HG02678 (cell line): Measurements from ENCODE around the gene IMMP2L.

ENCODE experiments used
- ATAC-seq: cut with Tn5 transposase; IDR thresholded peaks from one replicate; pipeline ENCODE4 v1.9.1; 2021; ENCODE audit warnings: mild to moderate bottlenecking, moderate library complexity; ENCODE audit not compliant: unreplicated experiment

The IMMP2L gene

DNA sequence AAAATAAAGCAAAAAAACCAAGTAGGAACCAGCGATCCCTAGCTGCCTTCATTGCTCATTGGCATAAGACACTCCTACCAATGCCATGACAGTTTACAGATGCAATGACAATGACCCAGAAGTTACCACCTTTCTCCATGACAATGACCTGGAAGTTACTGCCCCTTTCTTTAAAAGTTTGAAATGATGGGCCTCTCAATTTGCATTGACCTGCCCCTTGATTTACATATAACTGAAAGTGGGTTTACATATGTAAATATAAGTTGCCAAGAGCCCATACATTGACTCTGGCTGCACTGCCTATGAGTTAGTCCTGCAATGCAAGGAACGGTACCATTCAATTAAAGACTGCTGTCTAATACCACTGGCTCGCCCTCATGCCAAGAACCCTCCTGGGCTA, 712.1 kb downstream of the IMMP2L start:
- ATAC-seq = no peak

DNA sequence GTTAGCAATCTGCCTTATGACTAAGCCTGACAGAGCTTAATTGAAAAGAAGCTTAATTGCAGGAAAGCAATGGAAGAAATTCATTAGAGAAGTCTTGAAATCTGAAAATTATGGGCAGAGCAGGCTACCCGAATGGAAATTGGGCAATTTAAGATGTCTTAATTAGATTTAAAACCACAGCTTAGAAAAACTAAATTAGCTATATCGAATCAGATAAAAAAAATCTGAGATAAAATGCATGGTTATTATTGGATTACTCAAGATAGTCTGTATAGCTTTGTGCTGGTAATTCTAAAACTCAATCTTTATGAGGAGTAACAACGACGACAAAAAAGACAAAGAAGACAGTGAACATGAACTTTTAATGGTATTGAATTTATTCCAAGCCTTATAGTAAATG, 719.5 kb downstream of the IMMP2L start:
- no peak for ATAC-seq

DNA sequence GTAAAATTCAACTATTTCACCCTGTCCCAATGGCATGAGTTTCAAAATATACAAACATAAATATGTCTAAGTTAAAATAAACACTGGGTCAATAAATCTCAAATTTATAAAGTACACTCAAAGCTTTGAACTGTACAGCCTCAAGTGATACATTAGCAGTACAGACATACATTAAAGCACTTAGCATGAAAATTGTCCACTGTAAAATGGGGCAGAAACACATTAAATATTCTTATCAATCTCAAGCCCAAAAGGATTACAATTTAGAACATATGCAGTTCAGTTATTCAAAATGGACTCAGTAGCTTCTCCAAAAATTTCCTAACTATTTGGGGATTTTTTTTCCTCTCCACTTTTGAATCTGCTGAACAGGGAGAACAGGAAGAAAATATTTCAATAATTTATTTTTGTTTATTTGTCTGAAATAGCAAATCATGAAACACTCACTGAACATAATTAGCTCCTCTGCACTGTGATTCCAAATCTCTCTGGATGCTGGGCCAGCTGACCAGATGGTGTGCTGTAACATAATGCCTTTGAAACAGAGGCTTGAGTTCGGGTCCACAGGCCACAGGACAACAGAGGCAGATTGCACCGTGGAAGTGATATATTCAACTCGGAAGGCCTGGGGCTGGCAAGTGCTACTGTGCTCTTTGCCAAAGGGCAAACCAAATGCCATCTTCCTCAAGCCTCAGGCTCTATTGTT, 720.3 kb downstream of the IMMP2L start:
- no peak for ATAC-seq

DNA sequence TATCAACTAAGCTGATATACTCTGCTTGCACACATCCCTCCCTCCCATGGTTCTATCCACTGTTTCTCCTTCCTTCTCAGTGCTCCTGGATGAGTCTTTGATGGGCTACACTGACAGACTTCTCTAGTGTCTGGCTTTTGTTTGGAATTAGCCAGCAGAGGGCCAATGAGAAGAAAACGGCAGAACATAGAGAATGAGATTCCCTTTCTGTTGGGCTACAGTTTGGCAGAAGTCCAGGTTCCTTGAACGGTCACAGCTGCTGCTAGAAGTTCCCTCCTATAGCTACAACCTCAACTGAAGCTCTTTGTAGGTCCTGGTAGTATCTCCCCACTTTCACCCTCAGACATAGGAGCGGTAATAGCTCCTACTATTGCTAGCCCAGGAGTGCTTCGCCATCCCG, 722.4 kb downstream of the IMMP2L start:
- ATAC-seq = no peak

DNA sequence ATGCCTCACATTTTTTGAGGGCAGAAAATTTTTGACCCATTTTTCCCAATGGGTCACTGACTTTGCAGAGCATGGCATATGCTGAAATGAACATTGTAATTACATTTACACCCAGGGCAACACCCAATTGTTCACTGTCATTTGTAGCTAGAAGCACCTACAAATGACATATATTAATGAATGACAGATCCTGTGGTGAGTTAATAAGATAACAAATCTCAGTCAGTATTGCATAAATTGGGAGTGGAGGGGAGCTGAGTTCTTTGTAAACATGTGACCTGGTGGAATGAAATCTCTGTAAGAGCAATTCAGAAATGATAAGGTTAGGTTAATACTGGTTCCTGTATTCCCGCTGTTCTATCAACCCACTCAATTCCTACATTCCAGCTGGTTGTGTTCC, 726.4 kb downstream of the IMMP2L start:
- ATAC-seq = no peak

DNA sequence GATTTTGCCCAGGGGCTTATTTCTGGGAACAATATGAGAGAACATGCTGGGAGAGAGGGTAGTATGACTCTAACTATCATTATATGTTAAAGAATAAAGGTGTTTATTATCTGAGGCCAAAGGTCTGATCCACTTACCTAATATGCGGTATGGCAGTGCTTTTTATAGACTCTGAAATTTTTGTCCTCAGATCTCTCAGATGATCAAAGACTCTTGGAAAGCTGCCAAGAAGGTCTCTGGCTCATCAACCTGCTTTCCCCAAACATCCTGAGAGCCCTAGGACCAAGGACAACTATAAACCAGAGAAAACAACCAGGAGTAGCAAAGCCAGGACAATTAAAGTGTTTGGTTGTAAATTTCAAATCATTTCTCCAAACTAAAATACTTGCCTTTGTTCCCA, 727.1 kb downstream of the IMMP2L start:
- no peak for ATAC-seq

DNA sequence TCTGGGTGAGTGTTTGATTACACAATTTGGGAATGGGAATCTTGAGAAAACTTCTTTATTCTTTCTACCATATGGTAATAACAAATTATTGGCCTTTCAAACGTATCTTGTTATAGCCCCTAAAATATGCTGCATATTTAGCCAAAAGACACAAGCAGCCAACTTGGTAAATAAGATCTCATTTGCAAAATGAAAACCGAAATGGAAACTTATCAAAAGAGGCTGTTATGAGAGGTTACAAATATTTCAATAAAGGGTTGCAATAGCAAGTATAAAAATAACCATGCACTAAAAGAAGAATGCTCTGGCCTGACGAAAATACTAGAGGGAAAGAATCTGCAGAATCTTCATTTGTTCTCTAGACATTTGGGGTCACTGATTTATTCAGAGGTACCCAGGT, 730.9 kb downstream of the IMMP2L start:
- ATAC-seq = no peak

DNA sequence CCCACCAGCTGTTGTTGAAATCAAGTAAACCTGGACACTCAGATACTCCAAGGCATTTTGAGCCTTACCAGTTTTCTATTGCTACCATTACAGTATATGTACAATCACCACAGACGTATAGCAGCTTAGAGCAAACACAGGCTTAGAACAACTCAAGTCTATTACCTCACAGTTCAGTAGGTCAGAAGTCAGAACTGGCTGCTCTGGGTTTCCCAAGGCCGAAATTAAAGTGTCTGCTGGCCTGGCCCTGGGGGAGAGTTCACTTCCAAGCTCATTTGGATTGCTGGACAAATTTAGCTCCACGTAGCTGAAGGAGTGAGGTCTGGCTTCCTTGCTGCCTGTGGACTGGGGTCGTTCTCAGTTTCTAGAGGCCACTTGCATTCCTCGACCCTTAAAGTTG, 731.5 kb downstream of the IMMP2L start:
- ATAC-seq = no peak

DNA sequence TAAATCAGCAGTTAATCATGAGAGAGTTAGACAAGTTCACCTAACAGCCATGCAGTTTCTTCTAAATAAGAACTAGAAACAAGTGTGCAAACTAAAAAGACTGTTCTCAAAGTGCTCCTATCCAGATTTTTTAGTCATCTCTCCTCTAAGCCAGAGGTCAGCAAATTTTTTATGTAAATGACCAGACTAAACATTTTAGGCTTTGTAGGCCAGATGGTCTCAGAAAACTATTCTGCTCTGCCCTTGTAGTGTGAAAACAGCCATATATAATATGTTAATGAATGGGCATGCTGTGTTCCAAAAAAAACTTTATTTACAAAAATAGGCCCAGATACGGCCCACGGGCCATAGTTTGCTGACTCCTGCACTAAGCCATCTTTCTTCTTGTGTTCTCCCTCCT, 734.4 kb downstream of the IMMP2L start:
- ATAC-seq = no peak

DNA sequence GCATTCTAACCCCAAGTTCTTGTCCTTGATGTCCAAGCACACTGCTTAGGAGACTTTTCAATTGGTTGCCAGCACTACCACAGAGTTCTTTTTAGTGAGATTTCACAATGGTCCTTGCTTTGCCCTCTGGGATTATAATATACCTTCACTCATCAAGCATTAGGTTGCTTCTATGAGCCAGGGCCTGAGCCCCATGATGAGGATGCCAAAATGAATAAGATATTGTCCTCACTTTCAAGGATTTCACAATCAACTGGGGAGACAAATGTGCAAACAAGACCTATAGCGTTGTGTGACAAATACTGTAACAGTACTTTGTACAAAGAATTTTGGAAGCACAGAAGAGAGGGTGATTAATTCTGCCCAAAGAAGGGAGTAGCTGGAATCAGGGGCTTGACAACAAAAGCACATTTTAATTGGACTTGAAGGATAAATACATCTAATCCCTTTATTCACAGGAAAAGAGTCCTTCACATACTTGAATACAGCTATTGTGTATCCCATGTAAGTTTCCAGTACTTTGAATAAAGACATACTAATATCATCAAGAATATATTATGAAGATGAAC, 734.9 kb downstream of the IMMP2L start:
- ATAC-seq = no peak

DNA sequence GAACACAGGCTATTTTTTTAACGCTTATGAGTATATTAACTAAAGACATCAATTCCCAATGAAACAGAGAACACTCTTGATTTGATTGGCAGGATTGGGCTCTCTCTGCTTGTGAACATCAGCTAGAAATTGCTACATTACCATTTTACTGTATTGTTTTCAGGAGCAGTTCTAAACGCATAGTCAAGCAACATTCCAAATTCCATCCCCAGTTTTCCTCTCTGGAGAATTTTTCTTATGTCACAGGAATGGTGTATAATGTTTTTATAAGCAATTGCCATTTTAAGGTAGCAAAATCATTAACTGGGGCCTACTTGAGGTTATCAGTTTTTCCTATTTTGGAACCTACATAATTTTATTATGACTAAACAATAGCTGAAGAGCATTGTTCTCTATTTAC, 748.3 kb downstream of the IMMP2L start:
- no peak for ATAC-seq

DNA sequence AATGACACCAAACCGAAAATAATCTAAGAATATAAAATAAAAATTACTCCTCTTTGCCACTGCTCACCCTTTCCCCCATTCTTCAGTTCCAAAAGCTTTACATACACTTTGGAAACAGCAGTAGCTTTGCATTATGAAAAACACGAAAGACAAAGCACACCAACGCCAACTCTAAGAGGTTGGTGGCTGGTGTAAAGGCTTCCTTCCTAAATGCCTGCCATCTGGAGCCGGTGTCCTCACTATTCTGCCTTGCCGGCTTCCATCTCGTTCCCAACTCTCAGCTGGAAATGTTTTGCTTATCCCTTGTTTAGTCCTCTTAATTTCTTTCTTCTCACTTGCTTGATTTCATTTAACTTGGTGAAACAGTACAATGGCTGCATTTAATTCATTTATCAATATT, 752.5 kb downstream of the IMMP2L start:
- ATAC-seq = no peak

DNA sequence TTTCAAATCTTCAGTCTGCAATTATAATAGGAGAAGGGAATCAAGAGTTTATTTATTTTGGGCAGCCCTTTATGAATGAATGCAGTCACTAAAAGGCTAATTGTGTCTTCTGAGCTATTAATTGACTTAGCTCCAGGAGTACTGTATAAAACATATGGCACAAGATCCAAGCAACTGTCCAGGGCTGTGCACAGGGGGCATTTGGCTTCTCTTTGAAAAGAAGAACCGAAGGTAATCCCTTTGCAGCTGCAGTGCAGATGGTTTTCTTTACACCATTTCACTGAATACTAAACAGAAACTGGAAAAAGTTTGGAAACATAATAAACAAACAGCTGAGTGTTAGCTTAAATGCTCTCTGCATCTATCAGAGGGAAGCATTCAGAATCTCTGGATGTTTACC, 753.9 kb downstream of the IMMP2L start:
- ATAC-seq = no peak

DNA sequence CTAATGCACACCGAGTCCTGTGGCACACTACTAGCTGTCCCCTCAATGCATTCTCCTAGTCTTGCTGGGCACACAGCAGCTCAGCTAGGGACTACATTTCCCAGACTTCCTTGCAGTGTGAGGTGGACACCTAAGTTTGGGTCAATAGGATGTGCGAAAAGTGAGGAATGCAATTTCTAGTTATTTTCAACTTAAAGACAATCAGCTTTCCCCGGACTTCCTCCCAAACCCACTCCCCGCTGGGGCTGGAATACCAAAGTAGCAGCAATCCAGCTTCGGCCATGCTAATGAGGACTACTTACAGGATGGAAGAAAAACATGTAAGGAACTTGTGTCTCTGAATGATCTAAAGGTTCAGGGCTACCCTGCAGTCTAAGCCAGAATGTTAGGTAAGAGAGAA, 757.8 kb downstream of the IMMP2L start:
- ATAC-seq = no peak

DNA sequence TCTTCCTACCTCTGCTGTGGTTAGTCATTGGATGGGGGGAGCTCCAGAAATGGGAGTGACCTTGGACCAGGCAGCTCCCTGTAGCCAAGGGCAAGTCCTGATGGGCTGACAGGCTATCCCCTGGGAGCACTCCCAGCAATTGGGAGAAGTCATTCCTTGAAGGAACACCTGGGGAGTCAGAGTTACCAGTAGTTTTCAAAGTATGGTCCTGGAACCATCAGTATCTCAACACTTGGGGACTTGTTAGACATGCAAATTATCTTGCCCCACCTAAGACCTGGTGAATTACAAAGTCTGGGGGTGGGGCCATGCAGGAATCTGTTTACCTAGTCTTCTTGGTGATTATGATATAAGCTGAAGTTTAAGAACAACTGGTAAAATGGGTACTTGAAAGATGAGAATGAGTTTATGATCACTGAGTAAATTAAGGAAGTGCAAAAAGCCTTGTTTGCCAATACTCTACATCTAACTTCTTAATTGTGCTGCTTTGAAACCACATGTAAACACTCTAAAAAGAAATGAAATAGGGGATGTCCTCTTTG, 758.6 kb downstream of the IMMP2L start:
- no peak for ATAC-seq

DNA sequence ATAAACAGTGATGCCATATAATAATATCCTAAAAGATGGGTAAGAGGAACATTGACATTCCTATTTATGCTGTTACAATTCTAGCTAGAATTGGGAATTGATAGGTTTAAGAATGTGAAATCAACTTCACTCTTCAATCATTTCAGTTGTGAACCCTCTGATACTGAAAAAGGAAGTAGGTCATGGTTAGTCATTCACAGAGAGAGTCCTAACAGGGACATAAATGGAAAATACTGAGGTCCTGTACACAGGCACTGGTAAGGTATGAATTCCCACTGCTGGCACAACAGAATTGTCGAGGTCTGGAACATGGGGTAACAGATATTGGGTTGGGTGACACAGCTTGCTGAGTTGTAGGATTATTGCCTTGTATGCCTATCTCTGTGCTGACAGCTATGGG, 760.8 kb downstream of the IMMP2L start:
- ATAC-seq = peak; percentile 64

DNA sequence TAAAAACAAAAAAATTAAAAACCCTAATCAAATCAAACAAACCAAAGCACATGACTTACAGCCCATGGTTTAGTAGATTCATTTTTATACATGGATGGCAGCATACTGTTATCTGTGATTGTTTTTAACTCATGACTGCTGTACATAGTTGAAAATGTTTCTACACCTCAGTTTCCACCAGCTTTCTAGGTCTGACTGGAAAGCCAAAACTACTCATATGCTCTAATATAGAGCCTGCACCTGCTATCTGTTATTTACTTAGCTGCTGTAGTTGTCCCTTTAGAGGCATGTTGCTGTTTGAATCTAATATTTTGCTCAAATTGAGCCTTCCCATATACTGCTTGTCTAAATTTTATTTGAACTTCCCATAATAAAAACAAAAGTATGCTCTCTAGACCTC, 761.3 kb downstream of the IMMP2L start:
- ATAC-seq = peak; percentile 35

DNA sequence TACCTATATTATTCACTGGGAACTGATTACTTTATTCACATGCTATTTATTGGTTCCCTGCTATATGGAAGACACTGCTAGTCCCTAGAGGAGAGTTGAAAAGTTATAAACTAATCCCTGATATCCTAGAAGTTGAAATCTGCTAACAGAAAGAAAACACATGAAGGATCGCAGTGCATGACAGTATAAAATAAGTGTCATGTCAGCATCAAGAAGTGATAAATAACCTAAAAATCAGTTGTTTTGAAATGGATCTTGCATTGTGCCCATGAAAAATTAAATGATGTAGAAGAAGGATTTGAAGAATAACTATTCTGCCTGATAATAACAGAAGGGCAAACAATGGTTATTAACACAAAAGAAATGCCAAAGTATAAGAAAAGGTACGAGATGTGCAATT, 764.6 kb downstream of the IMMP2L start:
- ATAC-seq = no peak

DNA sequence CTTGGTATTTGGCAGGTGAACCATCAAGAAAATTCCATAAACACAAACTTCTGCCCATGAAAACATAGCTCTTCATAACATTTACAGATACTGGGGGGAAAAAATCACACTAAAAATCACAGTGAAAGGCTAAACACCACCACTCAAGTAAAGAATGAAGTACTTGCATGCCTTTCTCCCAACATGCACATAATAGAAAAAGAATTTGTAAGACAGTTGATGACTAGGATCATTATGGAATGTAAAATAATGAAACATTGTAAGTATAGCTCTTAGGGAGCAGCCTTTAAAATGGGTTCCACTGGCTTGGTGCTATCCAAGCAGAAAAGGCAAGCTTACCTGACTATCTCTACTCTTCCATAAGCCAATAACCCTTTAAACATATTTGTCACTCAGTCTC, 771.3 kb downstream of the IMMP2L start:
- no peak for ATAC-seq

DNA sequence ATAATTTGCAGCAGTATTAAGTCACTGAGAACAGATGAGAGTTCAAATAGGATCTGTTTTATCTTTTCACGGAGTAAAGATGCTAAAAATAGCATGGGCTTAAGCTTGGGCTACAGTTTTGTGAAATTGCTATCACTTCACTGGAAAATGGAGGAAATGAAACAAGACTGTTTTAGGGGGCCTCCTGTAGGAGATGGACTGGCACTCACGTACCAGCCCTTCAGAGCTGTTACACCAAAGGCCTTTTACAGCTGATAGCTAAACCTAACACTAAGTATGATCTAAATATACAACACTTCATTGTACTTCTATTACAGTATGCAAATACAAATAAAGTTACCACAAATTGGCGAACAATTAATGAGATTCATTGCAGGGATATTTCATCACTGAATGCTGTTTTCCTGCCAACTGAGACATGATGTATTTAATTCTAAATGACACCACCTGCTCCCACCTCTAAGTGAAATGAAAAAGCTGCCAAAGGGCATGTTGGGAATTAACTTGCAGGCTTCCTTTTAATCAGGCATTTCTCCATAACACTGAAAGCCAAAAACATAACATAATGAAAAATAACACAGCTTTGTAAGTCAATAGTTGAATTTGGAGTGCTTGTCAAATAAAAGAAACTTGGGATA, 775.8 kb downstream of the IMMP2L start:
- ATAC-seq = no peak

DNA sequence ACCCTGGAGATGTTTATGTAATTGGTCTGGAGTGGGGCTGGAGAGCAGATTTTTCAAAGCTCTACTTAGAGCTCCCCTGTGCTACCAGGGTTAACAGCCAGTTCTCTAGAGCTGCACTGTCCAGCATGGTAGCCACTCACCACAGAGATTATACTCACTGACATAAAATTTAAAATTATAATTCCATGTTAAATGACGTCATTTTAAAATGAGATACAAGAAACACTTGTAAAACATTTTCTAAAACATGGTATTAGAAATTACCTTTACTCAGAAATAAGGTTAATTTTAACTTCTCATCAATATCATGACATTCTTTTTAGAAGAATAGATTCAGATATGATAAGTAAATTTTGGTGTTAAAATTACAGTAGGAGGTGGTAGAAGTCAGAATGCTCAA, 777.5 kb downstream of the IMMP2L start:
- no peak for ATAC-seq

DNA sequence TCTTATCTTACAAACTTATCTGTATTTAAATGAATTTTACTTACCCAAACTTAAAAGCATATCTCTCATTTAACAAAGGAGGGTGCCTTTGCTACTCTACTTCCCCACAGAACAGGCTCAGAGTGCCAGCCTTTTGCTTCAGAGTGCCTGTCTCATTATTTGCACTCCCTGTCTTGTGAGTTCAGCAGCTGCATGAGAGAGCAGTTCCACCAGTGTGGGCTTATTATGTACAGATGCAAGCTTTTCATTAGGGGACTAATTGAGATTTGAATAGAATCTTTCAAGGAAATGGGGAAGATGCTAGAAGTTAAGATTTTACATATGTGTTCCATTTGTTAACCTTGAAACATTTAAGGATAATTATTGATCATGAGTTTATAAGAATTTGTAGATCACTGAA, 781.6 kb downstream of the IMMP2L start:
- no peak for ATAC-seq
